ENCODE data around the gene PLEKHA5.

PLEKHA5 gene

DNA sequence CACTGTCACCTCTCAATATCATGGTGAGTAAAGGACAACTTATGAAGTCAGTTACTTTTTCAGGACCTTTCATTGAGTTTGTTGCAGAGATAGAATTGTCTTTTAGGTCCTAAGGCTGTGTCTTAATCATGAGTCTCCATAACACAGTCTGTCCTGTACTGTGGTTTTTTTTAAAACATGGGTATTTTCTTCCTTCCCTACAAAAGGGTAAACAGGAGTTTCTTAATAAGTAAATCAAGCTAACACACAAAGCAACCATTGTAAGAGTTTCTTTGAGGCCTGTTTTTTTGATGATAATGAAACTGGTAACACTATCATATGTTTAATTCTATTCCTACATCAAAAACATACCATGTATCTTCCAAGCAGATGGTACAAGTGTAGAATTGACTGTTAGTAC is 101.4 kb downstream of the PLEKHA5 start:
- in situ Hi-C loops (cut with MboI; ENCODE audit: low pct_unique_long_range_greater_than_20kb, low sequenced_read_pairs, unreplicated experiment) = no loop called here
- no peak for TF ChIP-seq CTCF (IDR thresholded peaks at IDR 0.05; ENCODE audit: extremely low read depth, insufficient read depth, missing control alignments)
- no peak for DNase-seq (ENCODE audit: low spot score)

GRCh38 chr12:19234171-19234704 is 104.7 kb downstream of the PLEKHA5 start:
- no peak for DNase-seq (ENCODE audit: low spot score)
- in situ Hi-C loops (cut with MboI; ENCODE audit: low pct_unique_long_range_greater_than_20kb, low sequenced_read_pairs, unreplicated experiment) = no loop called here
- no peak for TF ChIP-seq CTCF (IDR thresholded peaks at IDR 0.05; ENCODE audit: extremely low read depth, insufficient read depth, missing control alignments)

DNA sequence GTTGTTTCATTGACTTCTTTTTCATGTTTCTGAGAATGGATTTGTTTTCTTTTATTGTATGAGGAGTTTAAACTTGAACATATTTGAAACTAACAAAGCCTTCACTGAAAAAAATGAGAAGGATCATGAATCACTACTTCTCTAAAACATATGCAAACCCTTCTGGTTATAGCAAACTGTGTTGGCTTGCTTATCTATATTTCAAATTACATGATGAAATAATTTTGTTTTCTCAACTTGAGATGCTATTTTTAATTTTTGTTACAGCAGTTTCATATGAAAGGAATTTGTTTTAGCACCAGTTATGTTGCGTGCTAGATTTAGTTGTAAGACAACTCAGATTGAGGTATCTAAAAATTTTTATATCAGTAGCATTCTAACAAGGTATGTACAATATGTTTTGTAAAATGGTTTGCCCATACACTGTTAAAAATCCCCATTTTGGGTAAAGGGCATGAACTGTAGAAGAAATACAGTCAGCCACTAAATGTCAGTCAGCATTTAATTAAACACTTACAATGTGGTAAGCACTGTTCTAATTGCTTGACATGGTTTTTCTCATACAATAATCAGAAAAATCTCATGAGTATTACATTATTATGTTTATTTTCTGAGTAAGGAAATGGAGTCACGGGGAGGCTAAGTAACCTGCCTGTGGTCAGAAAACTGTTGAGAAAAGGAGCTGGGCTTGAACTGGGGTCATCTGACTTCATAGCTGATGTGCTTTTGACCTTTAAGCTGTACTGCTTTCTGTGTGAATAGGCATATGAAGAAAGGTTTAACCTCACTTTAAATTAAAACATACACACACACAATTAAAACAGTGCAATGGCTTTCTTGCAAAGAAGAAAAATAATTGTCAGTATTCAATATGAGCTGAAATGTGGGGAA is 105.7 kb downstream of the PLEKHA5 start:
- DNase-seq (ENCODE audit: low spot score) = no peak
- TF ChIP-seq CTCF (IDR thresholded peaks at IDR 0.05; ENCODE audit: extremely low read depth, insufficient read depth, missing control alignments) = no peak
- in situ Hi-C loops (cut with MboI; ENCODE audit: low pct_unique_long_range_greater_than_20kb, low sequenced_read_pairs, unreplicated experiment) = no loop called here

GRCh38 chr12:19236656-19237055 is 107.1 kb downstream of the PLEKHA5 start:
- in situ Hi-C loops (cut with MboI; ENCODE audit: low pct_unique_long_range_greater_than_20kb, low sequenced_read_pairs, unreplicated experiment) = no loop called here
- no peak for DNase-seq (ENCODE audit: low spot score)
- TF ChIP-seq CTCF (IDR thresholded peaks at IDR 0.05; ENCODE audit: extremely low read depth, insufficient read depth, missing control alignments) = no peak

GRCh38 chr12:19238540-19238939 is 109.0 kb downstream of the PLEKHA5 start:
- DNase-seq (ENCODE audit: low spot score) = no peak
- in situ Hi-C loops (cut with MboI; ENCODE audit: low pct_unique_long_range_greater_than_20kb, low sequenced_read_pairs, unreplicated experiment) = no loop called here
- no peak for TF ChIP-seq CTCF (IDR thresholded peaks at IDR 0.05; ENCODE audit: extremely low read depth, insufficient read depth, missing control alignments)

DNA sequence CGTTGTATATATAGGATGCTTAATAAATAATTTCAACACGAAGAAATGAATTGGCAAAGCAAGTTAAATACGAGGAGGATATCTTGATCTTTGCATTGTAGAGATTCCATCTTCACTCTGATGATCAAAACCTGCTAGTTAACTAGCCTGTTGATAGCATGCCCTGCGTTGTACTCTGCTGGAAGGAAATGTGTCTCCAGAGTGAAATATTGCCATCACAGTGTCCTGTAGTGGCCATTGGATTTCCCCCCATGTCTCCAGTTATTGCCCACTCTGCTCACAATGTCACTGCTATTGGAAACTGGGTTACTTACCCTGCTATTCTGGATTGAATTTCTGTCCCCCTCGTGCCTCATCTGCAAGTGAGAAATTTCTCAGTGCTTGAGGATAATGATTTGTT is 109.6 kb downstream of the PLEKHA5 start:
- no peak for TF ChIP-seq CTCF (IDR thresholded peaks at IDR 0.05; ENCODE audit: extremely low read depth, insufficient read depth, missing control alignments)

More for the DNA sequence above, 109.6 kb downstream of the PLEKHA5 start:
- in situ Hi-C loops (cut with MboI; ENCODE audit: low pct_unique_long_range_greater_than_20kb, low sequenced_read_pairs, unreplicated experiment) = no loop called here
- DNase-seq (ENCODE audit: low spot score) = no peak
